H9 (cell line): ENCODE measurements around the gene UBE2V1. TPM values are rescaled to one million over a fixed set of nuclear protein-coding genes. Genes with fewer than 3 reads are reported as not detected.

Experiments
- DNase-seq: peaks from one replicate; pipeline ENCODE4 v3.0.0-alpha.2; 2017
- H2AFZ ChIP-seq: one replicate; pipeline ENCODE4 v1.6.1; 2013; ENCODE audit warnings: mild to moderate bottlenecking, low read length, control low read depth, moderate library complexity
- H2AK5ac ChIP-seq: 2 replicates; pipeline ENCODE4 v1.6.1; 2013; ENCODE audit warnings: low read length, control low read depth, mixed read lengths; ENCODE audit not compliant: insufficient read length
- H2BK120ac ChIP-seq: one replicate; pipeline ENCODE4 v1.6.1; 2013; ENCODE audit warnings: low read depth, mild to moderate bottlenecking, low read length, control low read depth, inconsistent platforms; ENCODE audit not compliant: poor library complexity, severe bottlenecking
- H2BK12ac ChIP-seq: 2 replicates; pipeline ENCODE4 v1.6.1; 2013; ENCODE audit warnings: low read length, control low read depth, mixed read lengths, low read depth; ENCODE audit not compliant: insufficient read length
- H2BK15ac ChIP-seq: 2 replicates; pipeline ENCODE4 v1.6.1; 2013; ENCODE audit warnings: low read depth, low read length, control low read depth
- H2BK20ac ChIP-seq: one replicate; pipeline ENCODE4 v1.6.1; 2013; ENCODE audit warnings: low read depth, mild to moderate bottlenecking, low read length, control low read depth, inconsistent platforms; ENCODE audit not compliant: poor library complexity, severe bottlenecking
- H2BK5ac ChIP-seq: 2 replicates; pipeline ENCODE4 v1.6.1; 2013; ENCODE audit warnings: low read length, control low read depth, mixed read lengths; ENCODE audit not compliant: insufficient read length
- H3K14ac ChIP-seq: 2 replicates; pipeline ENCODE4 v1.6.1; 2013; ENCODE audit warnings: low read length, control low read depth; ENCODE audit not compliant: insufficient read depth
- H3K18ac ChIP-seq: 2 replicates; pipeline ENCODE4 v1.6.1; 2013; ENCODE audit warnings: low read depth, mild to moderate bottlenecking, mixed read lengths, low read length, control low read depth; ENCODE audit not compliant: insufficient read length
- H3K23ac ChIP-seq: 2 replicates; pipeline ENCODE4 v1.6.1; 2013; ENCODE audit warnings: low read length, control low read depth, mixed read lengths, low read depth; ENCODE audit not compliant: insufficient read length
- H3K23me2 ChIP-seq: 2 replicates; pipeline ENCODE4 v1.6.1; 2013; ENCODE audit warnings: low read depth, mild to moderate bottlenecking, mixed read lengths, low read length, control low read depth; ENCODE audit not compliant: insufficient read length, poor library complexity, severe bottlenecking
- H3K27ac ChIP-seq: 2 replicates; pipeline ENCODE4 v1.5.1; 2013; ENCODE audit warnings: low read length, control low read depth, mixed read lengths, low read depth; ENCODE audit not compliant: insufficient read length
- H3K27me3 ChIP-seq: 2 replicates; pipeline ENCODE4 v1.6.1; 2013; ENCODE audit warnings: low read length, control low read depth, inconsistent platforms; ENCODE audit not compliant: insufficient read depth
- H3K4ac ChIP-seq: 2 replicates; pipeline ENCODE4 v1.6.1; 2013; ENCODE audit warnings: low read depth, mild to moderate bottlenecking, control low read depth, inconsistent platforms, low read length, moderate library complexity
- H3K4me1 ChIP-seq: 2 replicates; pipeline ENCODE4 v1.6.1; 2013; ENCODE audit warnings: low read length, control low read depth, inconsistent platforms; ENCODE audit not compliant: insufficient read depth
- H3K4me2 ChIP-seq: 2 replicates; pipeline ENCODE4 v1.6.1; 2013; ENCODE audit warnings: low read length, control low read depth, mixed read lengths; ENCODE audit not compliant: insufficient read length, insufficient read depth
- H3K56ac ChIP-seq: 2 replicates; pipeline ENCODE4 v1.6.1; 2013; ENCODE audit warnings: low read depth, mild to moderate bottlenecking, mixed read lengths, low read length, control low read depth; ENCODE audit not compliant: insufficient read length
- H3K79me1 ChIP-seq: 2 replicates; pipeline ENCODE4 v1.6.1; 2013; ENCODE audit warnings: low read depth, mild to moderate bottlenecking, moderate library complexity, low read length, control low read depth, inconsistent platforms; ENCODE audit not compliant: insufficient read depth, poor library complexity, severe bottlenecking
- H3K79me2 ChIP-seq: 2 replicates; pipeline ENCODE4 v1.6.1; 2013; ENCODE audit warnings: low read length, control low read depth, inconsistent platforms; ENCODE audit not compliant: insufficient read depth
- H3K9ac ChIP-seq: 2 replicates; pipeline ENCODE4 v1.6.1; 2013; ENCODE audit warnings: low read length, control low read depth, mixed read lengths; ENCODE audit not compliant: insufficient read length; ENCODE audit errors: extremely low read depth
- H3K9me3 ChIP-seq: one replicate; pipeline ENCODE4 v1.6.1; 2013; ENCODE audit warnings: low read depth, low read length, inconsistent platforms; ENCODE audit not compliant: control insufficient read depth
- H3T11ph ChIP-seq: one replicate; pipeline ENCODE4 v1.6.1; 2013; ENCODE audit warnings: mild to moderate bottlenecking, low read length, control low read depth, inconsistent platforms
- H4K20me1 ChIP-seq: one replicate; pipeline ENCODE4 v1.6.1; 2013; ENCODE audit not compliant: control insufficient read depth, insufficient read length, insufficient read depth
- H4K5ac ChIP-seq: 2 replicates; pipeline ENCODE4 v1.6.1; 2013; ENCODE audit warnings: low read depth, mild to moderate bottlenecking, mixed read lengths, low read length, control low read depth; ENCODE audit not compliant: insufficient read length
- H4K8ac ChIP-seq: replicated peaks from 2 replicates; pipeline ENCODE4 v1.6.1; 2013; ENCODE audit warnings: low read length, control low read depth, mixed read lengths, low read depth; ENCODE audit not compliant: insufficient read length
- H4K91ac ChIP-seq: 2 replicates; pipeline ENCODE4 v1.6.1; 2013; ENCODE audit warnings: low read depth, mild to moderate bottlenecking, moderate library complexity, mixed read lengths, low read length, control low read depth; ENCODE audit not compliant: insufficient read length
- H3K27ac Mint-ChIP-seq, 3 experiments: 2 replicates in 2 of 3; 3 replicates in 1 of 3; pipeline ENCODE4 v1.8.0; 2020 to 2021; ENCODE audit warnings: mixed read lengths in 3 of 3, mild to moderate bottlenecking in 1 of 3, moderate library complexity in 1 of 3
- H3K27me3 Mint-ChIP-seq: 2 replicates; pipeline ENCODE4 v1.8.0; 2021; ENCODE audit warnings: low read depth, mild to moderate bottlenecking, moderate library complexity, mixed read lengths
- H3K36me3 Mint-ChIP-seq, 3 experiments: 2 replicates in 2 of 3; 3 replicates in 1 of 3; pipeline ENCODE4 v1.8.0; 2020 to 2021; ENCODE audit warnings: low read depth in 3 of 3, mixed read lengths in 3 of 3; ENCODE audit not compliant: insufficient read depth in 1 of 3
- H3K4me1 Mint-ChIP-seq, 2 experiments: 2 replicates each; pipeline ENCODE4 v1.8.0; 2020; ENCODE audit warnings: mixed read lengths in 2 of 2
- H3K4me3 Mint-ChIP-seq, 2 experiments: 2 replicates in 1 of 2; 3 replicates in 1 of 2; pipeline ENCODE4 v1.8.0; 2020 to 2021; ENCODE audit warnings: mild to moderate bottlenecking in 2 of 2, mixed read lengths in 2 of 2, moderate library complexity in 1 of 2
- H3K9me3 Mint-ChIP-seq, 2 experiments: 2 replicates in 1 of 2; 3 replicates in 1 of 2; pipeline ENCODE4 v1.8.0; 2020; ENCODE audit warnings: mild to moderate bottlenecking in 2 of 2, mixed read lengths in 2 of 2, moderate library complexity in 1 of 2
- CTCF ChIP-seq: fragments of 200-600 bp; sonication (generic); conservative IDR thresholded peaks from 3 replicates; pipeline ENCODE4 v1.8.0; 2021; ENCODE audit warnings: antibody characterized with exemption, mild to moderate bottlenecking
- WGBS: extraction: QIAGEN DNeasy Blood & Tissue Kit; methylation state at CpG from one replicate; pipeline ENCODE4 v1.1.7; 2013; ENCODE audit warnings: missing lambda C conversion rate, low lambda C conversion rate, mixed read lengths; ENCODE audit not compliant: insufficient read length; ENCODE audit errors: extremely low coverage; 5-methylcytosine and 5-hydroxymethylcytosine counted together
- total RNA-seq: library from RNA; stranded (reverse); gene quantifications from 2 replicates; pipeline ENCODE4 v1.2.1, GENCODE V29; 2021

UBE2V1 gene
- total RNA-seq, 1 experiment from 2014 or later = 152 TPM

DNA sequence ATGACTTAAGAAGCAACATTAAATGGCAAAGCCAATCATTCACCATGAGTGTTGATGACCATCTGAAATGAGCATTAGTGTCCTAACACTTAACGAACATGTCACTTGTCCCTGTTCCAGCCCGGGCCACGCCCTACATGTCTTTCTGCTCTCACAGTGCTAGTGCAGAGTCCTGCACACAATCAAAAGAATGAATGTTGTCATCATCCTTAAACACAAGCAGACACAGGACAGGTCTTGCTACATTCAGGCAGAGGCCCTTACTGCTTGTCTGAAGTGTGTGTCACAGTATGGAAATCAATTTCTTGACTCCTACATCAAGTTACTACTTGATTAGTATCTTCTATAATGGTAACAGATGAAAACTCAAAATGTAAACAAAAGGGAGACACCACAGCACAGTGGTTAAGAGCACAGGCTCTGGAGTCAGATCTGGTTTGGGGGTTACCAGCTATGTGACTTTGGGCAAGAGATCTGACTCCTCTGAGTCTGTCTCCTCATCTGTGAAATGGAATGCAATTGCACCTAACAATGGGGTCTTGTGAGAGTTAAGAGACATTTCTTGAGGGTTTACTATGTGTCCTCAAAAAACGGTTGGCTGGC lies 17.4 kb downstream of the UBE2V1 start:
- Histone ChIP-seq H4K20me1 (no peaks in the 10 kb centered on the region), H2BK12ac (no peak overlapping the region), H3K79me1 (peaks cover 17% of the 10 kb centered on the region), H3K27me3 (no peaks in the 10 kb centered on the region), H4K5ac (no peak overlapping the region), H2BK15ac (no peak overlapping the region), H3K9me3 (no peaks in the 10 kb centered on the region), H3K56ac (no peak overlapping the region), H4K91ac (no peak overlapping the region), H2AFZ (no peak overlapping the region), H3K23ac (no peak overlapping the region), H2AK5ac (no peak overlapping the region), H2BK5ac (no peak overlapping the region), H4K8ac (no peak overlapping the region), H3K18ac (no peak overlapping the region), H3K9ac (no peak overlapping the region), H3T11ph (no peak overlapping the region), H3K4me2 (no peak overlapping the region), H3K27ac (no peak overlapping the region), H3K4ac (no peak overlapping the region), H3K14ac (no peak overlapping the region), H3K4me1 (peaks cover 3% of the 10 kb centered on the region; the same call in 1 of the 2 replicates), H3K23me2 (no peaks in the 10 kb centered on the region), H2BK120ac (no peak overlapping the region), H2BK20ac (no peak overlapping the region), H3K79me2 (peaks cover 12% of the 10 kb centered on the region; the same call in 1 of the 2 replicates)
- no peak overlapping the region for H3K4me3 Mint-ChIP-seq
- TF ChIP-seq CTCF = no peak
- no peak for DNase-seq
- no peaks in the 10 kb centered on the region for H3K9me3 Mint-ChIP-seq
- H3K27me3 Mint-ChIP-seq = no peaks in the 10 kb centered on the region
- H3K27ac Mint-ChIP-seq = no peak overlapping the region; a peak in 1 of 7 replicates
- H3K4me1 Mint-ChIP-seq = peaks cover 16 to 21% of the 10 kb centered on the region in 2 experiments
- H3K36me3 Mint-ChIP-seq = peaks cover 10 to 38% (median 34%) of the 10 kb centered on the region in 3 experiments; a peak in 6 of 7 replicates
- no CpG with 5 or more reads among the region's 4 CpGs for WGBS
